ENCODE data around the gene DNAH7. TPM values are rescaled to one million over a fixed set of nuclear protein-coding genes. Genes with fewer than 3 reads are reported as not detected.

The DNAH7 gene
- total and polyA plus RNA-seq, 2 of the 13 experiments (the other 11 are each of a cell fraction or from before 2014, with no cell fraction given), result 0.09 TPM; not detected in 1

- DNase-seq (ENCODE audit: low spot score), result no peak
- Histone ChIP-seq H3K4me3 (replicated peaks in 1 of 3; ENCODE audit: insufficient read depth in 1 of 3, low read depth in 2 of 3, low read length in 3 of 3) (no peak overlapping the region), H3K9ac (ENCODE audit: insufficient read depth, low read depth, low read length) (no peak overlapping the region), H3K4me1 (ENCODE audit: insufficient read depth, low read length) (no peaks in the 10 kb centered on the region), H2AFZ (ENCODE audit: low read length) (no peak overlapping the region), H3K27me3 (ENCODE audit: control insufficient read depth in 1 of 2, insufficient read depth in 2 of 2, low read length in 2 of 2) (no peaks in the 10 kb centered on the region; a peak in 1 of 5 replicates), H3K4me2 (ENCODE audit: low read depth, low read length) (no peak overlapping the region), H3K9me3 (ENCODE audit: low read length) (no peaks in the 10 kb centered on the region), H4K20me1 (ENCODE audit: insufficient read depth, low read length) (no peaks in the 10 kb centered on the region), H3K79me2 (ENCODE audit: insufficient read depth, low read length) (no peaks in the 10 kb centered on the region), H3K27ac (ENCODE audit: extremely low read length, insufficient read depth, low read length) (no peak overlapping the region), H3K36me3 (replicated peaks in 1 of 2; ENCODE audit: control insufficient read depth in 1 of 2, insufficient read depth in 2 of 2, low read length in 2 of 2) (no peaks in the 10 kb centered on the region)
- ChIA-PET POLR2A (no interaction called here), CTCF (ENCODE audit: low intra/inter-chr PET ratio, low total read pairs) (no interaction called here)
- intact Hi-C loops (cut with micrococcal nuclease; ENCODE audit: unreplicated experiment), result no loop called here
- WGBS (ENCODE audit: low lambda C conversion rate), result 2% methylated on average over 3 of the region's 3 CpGs
- no TSS peak for BruUV-seq (replicated peaks)
- TF ChIP-seq FOXC1 (CRISPR knock-in tag; IDR thresholded peaks at IDR 0.05; ENCODE audit: borderline replicate concordance), result no peak
- no peak for TF ChIP-seq ZNF598 (CRISPR knock-in tag; IDR thresholded peaks at IDR 0.05; ENCODE audit: borderline replicate concordance)
- TF ChIP-seq ZBTB14 (CRISPR knock-in tag; IDR thresholded peaks at IDR 0.05), result no peak
- no peak for TF ChIP-seq ZNF24 (IDR thresholded peaks at IDR 0.05)
- ATAC-seq, result no peak
- FAIRE-seq, result no peak
- in situ Hi-C loops (cut with HindIII; ENCODE audit: extremely low pct_ligation_motif_present, low pct_unique_long_range_greater_than_20kb), result no loop called here
Observed at GRCh38 chr2:195823206-195823605, 245.4 kb downstream of the DNAH7 start.

DNA sequence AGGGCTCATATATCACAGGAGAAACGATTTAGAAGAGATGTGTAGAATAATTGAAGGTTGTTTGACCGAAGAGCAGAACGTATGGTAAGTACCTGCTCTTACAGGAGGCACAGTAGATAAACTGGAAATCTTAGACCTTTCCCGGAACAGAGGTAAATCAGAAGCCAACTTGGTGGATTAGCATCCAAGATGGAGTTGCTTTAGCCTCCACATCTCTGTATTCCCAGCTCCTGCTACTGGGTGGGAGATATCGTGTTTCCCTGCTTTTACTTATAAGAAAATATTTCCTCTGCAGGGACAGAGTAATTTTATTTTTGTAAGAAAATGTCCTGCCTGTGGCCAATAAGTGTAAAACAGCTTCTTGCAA, 247.1 kb downstream of the DNAH7 start:
- no peaks in the 10 kb centered on the region for H3K9me3 ChIP-seq (ENCODE audit: low read length)
- no peak for TF ChIP-seq ZBTB20 (CRISPR knock-in tag; IDR thresholded peaks at IDR 0.05; ENCODE audit: borderline replicate concordance, low read depth)
- TF ChIP-seq CHCHD3 (CRISPR knock-in tag; IDR thresholded peaks at IDR 0.05), result no peak
- TF ChIP-seq ZBTB42 (CRISPR knock-in tag; IDR thresholded peaks at IDR 0.05), result no peak
- no peak for TF ChIP-seq RCOR2 (CRISPR knock-in tag; IDR thresholded peaks at IDR 0.05)
- no peak for TF ChIP-seq ZNF230 (CRISPR knock-in tag; IDR thresholded peaks at IDR 0.05)
- TF ChIP-seq HBP1 (CRISPR knock-in tag; IDR thresholded peaks at IDR 0.05; ENCODE audit: low read depth), result no peak
- no peak for ATAC-seq
- no peak overlapping the region for H3K27ac ChIP-seq (ENCODE audit: extremely low read length, insufficient read depth, low read length)
- H3K4me1 ChIP-seq (ENCODE audit: insufficient read depth, low read length), result no peaks in the 10 kb centered on the region
- in situ Hi-C loops (cut with HindIII; ENCODE audit: extremely low pct_ligation_motif_present, low pct_unique_long_range_greater_than_20kb) (no loop called here), intact Hi-C loops (cut with micrococcal nuclease; ENCODE audit: unreplicated experiment) (no loop called here)
- H3K27me3 ChIP-seq (ENCODE audit: control insufficient read depth in 1 of 2, insufficient read depth in 2 of 2, low read length in 2 of 2), result no peaks in the 10 kb centered on the region; a peak in 1 of 5 replicates
- POLR2A ChIA-PET, result no interaction called here
- H3K9ac ChIP-seq (ENCODE audit: insufficient read depth, low read depth, low read length), result no peak overlapping the region
- no peak overlapping the region for H3K4me2 ChIP-seq (ENCODE audit: low read depth, low read length)
- no peak overlapping the region for H3K4me3 ChIP-seq (replicated peaks in 1 of 3; ENCODE audit: insufficient read depth in 1 of 3, low read depth in 2 of 3, low read length in 3 of 3)
- DNase-seq (ENCODE audit: low spot score), result no peak
- no peak overlapping the region for H2AFZ ChIP-seq (ENCODE audit: low read length)
- no TSS peak for BruUV-seq (replicated peaks)
- 3% methylated on average over 5 of the region's 5 CpGs for WGBS (ENCODE audit: low lambda C conversion rate)
- no peaks in the 10 kb centered on the region for H4K20me1 ChIP-seq (ENCODE audit: insufficient read depth, low read length)
- no peaks in the 10 kb centered on the region for H3K36me3 ChIP-seq (replicated peaks in 1 of 2; ENCODE audit: control insufficient read depth in 1 of 2, insufficient read depth in 2 of 2, low read length in 2 of 2)
- no peak for FAIRE-seq
- CTCF ChIA-PET (ENCODE audit: low intra/inter-chr PET ratio, low total read pairs), result no interaction called here
- no peaks in the 10 kb centered on the region for H3K79me2 ChIP-seq (ENCODE audit: insufficient read depth, low read length)

Measured in HepG2 (cell line).